GM13976 (cell line): ENCODE results near the gene FAM13B.

Source experiments
- DNase-seq: peaks from one replicate; pipeline ENCODE4 v3.0.0; 2012; ENCODE audit warnings: low spot score
- CTCF ChIP-seq: IDR thresholded peaks from 2 replicates; pipeline ENCODE4 v1.5.1; 2012; ENCODE audit warnings: borderline replicate concordance, mild to moderate bottlenecking; ENCODE audit not compliant: insufficient read depth; ENCODE audit errors: extremely low read depth, missing control alignments, control extremely low read depth
- in situ Hi-C: fragments of 300-500 bp; cut with MboI; formaldehyde crosslinking; loops from one replicate; pipeline ENCODE4 v1.12.0; 2022; ENCODE audit warnings: low sequenced_read_pairs, mixed read lengths, inconsistent platforms; ENCODE audit not compliant: unreplicated experiment

FAM13B gene

GRCh38 chr5:138025285-138025684, 7.6 kb downstream of the FAM13B start:
- in situ Hi-C loops, result no loop called here

GRCh38 chr5:138024117-138024516, 8.8 kb downstream of the FAM13B start:
- in situ Hi-C loops, result no loop called here
- no peak for TF ChIP-seq CTCF
- no peak for DNase-seq

More at GRCh38 chr5:138025285-138025684, 7.6 kb downstream of the FAM13B start:
- TF ChIP-seq CTCF, result no peak
- no peak for DNase-seq

- no peak for TF ChIP-seq CTCF
- no peak for DNase-seq
- in situ Hi-C loops, result no loop called here
Observed at GRCh38 chr5:138022912-138023311, 10.0 kb downstream of the FAM13B start.

GRCh38 chr5:138021771-138022170, 11.1 kb downstream of the FAM13B start:
- no peak for TF ChIP-seq CTCF
- DNase-seq, result no peak
- in situ Hi-C loops, result no loop called here

- no peak for TF ChIP-seq CTCF
Observed at GRCh38 chr5:138018849-138019248, 14.0 kb downstream of the FAM13B start.

GRCh38 chr5:138015916-138016315, 17.0 kb downstream of the FAM13B start:
- no peak for TF ChIP-seq CTCF
- no peak for DNase-seq
- in situ Hi-C loops, result no loop called here

More at GRCh38 chr5:138018849-138019248, 14.0 kb downstream of the FAM13B start:
- in situ Hi-C loops, result no loop called here
- DNase-seq, result no peak

GRCh38 chr5:138011991-138012390, 20.9 kb downstream of the FAM13B start:
- in situ Hi-C loops, result no loop called here

More at GRCh38 chr5:138011991-138012390, 20.9 kb downstream of the FAM13B start:
- TF ChIP-seq CTCF, result no peak
- DNase-seq, result no peak
